Activated naive CD8-positive, alpha-beta T cell treated with anti-CD3 and anti-CD28 coated beads, Interleukin-2, amount 10 ng/mL, durations not matched to agents 7 days and 5 days (primary cell): ENCODE measurements around the gene FUCA1. TPM values are rescaled to one million over a fixed set of nuclear protein-coding genes. Genes with fewer than 3 reads are reported as not detected.
A peak's percentile ranks its signal among the peaks of the same experiment; 100 is the strongest.

Experiments
- ATAC-seq: fragments of 150-1000 bp; cut with Tn5 transposase; one replicate; pipeline ENCODE4 v1.10.0; 2021; ENCODE audit warnings: low read depth, moderate library complexity
- POLR2A ChIA-PET: fragments of 350-600 bp; sonication (Branson Sonifier 250); formaldehyde crosslinking; loops from one replicate; lab custom pipeline; 2021; ENCODE audit warnings: antibody characterized with exemption; lab: Charles Lee
- DNase-seq: peaks from one replicate; pipeline ENCODE4 v3.0.0; 2021
- H3K27ac Mint-ChIP-seq: one replicate; pipeline ENCODE4 v1.8.0; 2022; ENCODE audit warnings: mild to moderate bottlenecking, mixed read lengths
- H3K27me3 Mint-ChIP-seq: one replicate; pipeline ENCODE4 v1.8.0; 2022; ENCODE audit warnings: mild to moderate bottlenecking, moderate library complexity, mixed read lengths
- H3K36me3 Mint-ChIP-seq: one replicate; pipeline ENCODE4 v1.8.0; 2021; ENCODE audit warnings: mild to moderate bottlenecking, mixed read lengths
- H3K4me1 Mint-ChIP-seq: one replicate; pipeline ENCODE4 v1.8.0; 2021; ENCODE audit warnings: mixed read lengths
- H3K4me3 Mint-ChIP-seq: one replicate; pipeline ENCODE4 v1.8.0; 2022; ENCODE audit warnings: mild to moderate bottlenecking, moderate library complexity, mixed read lengths
- H3K9me3 Mint-ChIP-seq: one replicate; pipeline ENCODE4 v1.8.0; 2021; ENCODE audit warnings: mixed read lengths
- total RNA-seq, 2 experiments: library from RNA; stranded (reverse); gene quantifications; one replicate each; pipeline ENCODE4 v1.2.3, GENCODE V29; 2021

FUCA1 gene
- total RNA-seq, 2 experiments from 2014 or later: 17.2 to 19.6 TPM

GRCh38 chr1:23824711-23825075 is 43.4 kb downstream of the FUCA1 start:
- POLR2A ChIA-PET: interaction anchor here (0.9 to 2.4 kb wide), 12 partner anchors 9 to 226 kb away, joined by 3 to 13 read pairs (median 5); partner anchors contain the start of genes GALE, PITHD1, PNRC2 and SRSF10
- Mint-ChIP-seq H3K36me3 (peaks cover 5% of the 10 kb centered on the region), H3K9me3 (no peaks in the 10 kb centered on the region), H3K4me3 (peak overlapping the region; percentile 88), H3K4me1 (peaks cover 14% of the 10 kb centered on the region), H3K27me3 (no peaks in the 10 kb centered on the region), H3K27ac (peak overlapping the region; percentile 85)
- no peak for DNase-seq
- ATAC-seq: no peak

DNA sequence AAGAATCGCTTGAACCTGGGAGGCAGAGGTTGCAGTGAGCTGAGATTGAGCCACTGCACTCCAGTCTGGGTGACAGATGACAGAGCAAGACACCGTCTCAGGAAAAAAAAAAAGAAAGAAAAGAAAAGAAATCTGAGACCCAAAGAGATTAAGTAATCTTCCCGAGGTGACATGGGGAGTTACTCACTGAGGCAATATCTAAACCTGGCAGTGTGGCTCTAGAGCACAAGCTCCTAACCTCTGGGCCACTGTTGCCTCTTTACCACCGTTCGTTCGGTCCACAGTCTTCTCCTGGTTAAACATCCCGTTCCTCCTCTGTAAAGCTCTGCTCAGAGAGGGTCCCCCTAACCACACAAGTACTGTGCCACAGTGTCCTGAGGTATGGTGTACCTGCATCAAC is 44.3 kb downstream of the FUCA1 start:
- no peak for ATAC-seq
- peaks cover 14% of the 10 kb centered on the region for H3K4me1 Mint-ChIP-seq
- no peak overlapping the region for H3K27ac Mint-ChIP-seq
- H3K4me3 Mint-ChIP-seq: peak overlapping the region; percentile 88
- H3K36me3 Mint-ChIP-seq: peaks cover 5% of the 10 kb centered on the region
- POLR2A ChIA-PET: interaction anchor here (0.6 to 2.4 kb wide), 6 partner anchors 23 to 1214 kb away, joined by 3 to 12 read pairs (median 3); partner anchors contain the start of gene GALE
- DNase-seq: no peak
- no peaks in the 10 kb centered on the region for H3K27me3 Mint-ChIP-seq
- H3K9me3 Mint-ChIP-seq: no peaks in the 10 kb centered on the region

DNA sequence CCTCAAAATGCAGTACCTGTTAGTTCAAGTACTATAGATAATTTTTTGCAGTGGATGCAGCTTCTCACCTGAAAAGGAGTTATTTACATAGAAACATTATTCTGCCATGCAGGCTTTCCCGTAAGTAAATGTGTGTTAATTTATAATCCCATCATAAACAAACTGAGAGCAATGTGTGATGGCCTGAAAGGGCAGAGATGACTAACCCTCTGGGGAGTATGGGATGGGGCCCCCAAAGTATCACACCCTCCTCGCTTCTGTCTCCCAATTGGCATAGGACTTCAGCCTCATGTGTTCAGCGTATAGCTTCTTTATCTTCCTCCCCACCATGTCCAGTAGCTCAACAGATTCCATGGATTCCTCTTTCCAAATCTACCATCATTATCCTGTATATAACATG is 50.5 kb downstream of the FUCA1 start:
- Mint-ChIP-seq H3K27ac (no peak overlapping the region), H3K4me3 (no peak overlapping the region), H3K9me3 (no peaks in the 10 kb centered on the region), H3K36me3 (peaks cover 4% of the 10 kb centered on the region), H3K27me3 (no peaks in the 10 kb centered on the region), H3K4me1 (peaks cover 3% of the 10 kb centered on the region)
- ATAC-seq: no peak
- DNase-seq: no peak
- POLR2A ChIA-PET: interaction anchor here (0.6 kb wide), 1 partner anchor 16 kb away, joined by 4 read pairs; no protein-coding TSS in a partner anchor

DNA sequence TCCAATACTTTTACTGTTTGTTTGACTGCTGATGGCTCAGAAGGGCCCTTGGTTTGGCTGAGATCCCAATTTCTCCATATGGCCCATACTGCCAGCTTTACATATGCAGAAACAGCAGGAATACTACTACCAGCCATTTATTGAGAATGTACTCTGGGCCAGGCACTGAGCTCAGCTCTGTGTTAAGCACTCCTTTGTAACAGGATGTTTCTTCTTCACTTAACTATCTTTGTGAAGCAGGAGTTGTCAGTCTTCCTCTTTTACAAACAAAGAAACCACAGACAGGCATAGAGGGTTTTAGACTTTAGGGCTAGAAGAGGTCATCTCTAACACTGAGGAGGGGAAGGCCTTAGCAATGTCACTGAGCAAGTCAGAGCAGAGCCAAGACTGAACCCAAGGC is 51.2 kb downstream of the FUCA1 start:
- H3K4me1 Mint-ChIP-seq: peaks cover 2% of the 10 kb centered on the region
- no peak overlapping the region for H3K4me3 Mint-ChIP-seq
- no peak for DNase-seq
- POLR2A ChIA-PET: interaction anchor here (1.0 to 2.5 kb wide), 2 partner anchors 8 to 17 kb away, joined by 4 to 11 read pairs; partner anchors contain the start of gene HMGCL
- H3K27me3 Mint-ChIP-seq: no peaks in the 10 kb centered on the region
- H3K27ac Mint-ChIP-seq: no peak overlapping the region
- peaks cover 4% of the 10 kb centered on the region for H3K36me3 Mint-ChIP-seq
- H3K9me3 Mint-ChIP-seq: no peaks in the 10 kb centered on the region
- ATAC-seq: no peak

GRCh38 chr1:23816361-23816760 is 51.7 kb downstream of the FUCA1 start:
- POLR2A ChIA-PET: interaction anchor here (1.0 to 2.5 kb wide), 2 partner anchors 9 to 17 kb away, joined by 4 to 11 read pairs; partner anchors contain the start of gene HMGCL
- no peak for DNase-seq
- no peak for ATAC-seq
- H3K9me3 Mint-ChIP-seq: no peaks in the 10 kb centered on the region
- H3K27ac Mint-ChIP-seq: no peak overlapping the region
- peaks cover 4% of the 10 kb centered on the region for H3K36me3 Mint-ChIP-seq
- H3K4me3 Mint-ChIP-seq: no peak overlapping the region
- no peaks in the 10 kb centered on the region for H3K4me1 Mint-ChIP-seq
- H3K27me3 Mint-ChIP-seq: no peaks in the 10 kb centered on the region

DNA sequence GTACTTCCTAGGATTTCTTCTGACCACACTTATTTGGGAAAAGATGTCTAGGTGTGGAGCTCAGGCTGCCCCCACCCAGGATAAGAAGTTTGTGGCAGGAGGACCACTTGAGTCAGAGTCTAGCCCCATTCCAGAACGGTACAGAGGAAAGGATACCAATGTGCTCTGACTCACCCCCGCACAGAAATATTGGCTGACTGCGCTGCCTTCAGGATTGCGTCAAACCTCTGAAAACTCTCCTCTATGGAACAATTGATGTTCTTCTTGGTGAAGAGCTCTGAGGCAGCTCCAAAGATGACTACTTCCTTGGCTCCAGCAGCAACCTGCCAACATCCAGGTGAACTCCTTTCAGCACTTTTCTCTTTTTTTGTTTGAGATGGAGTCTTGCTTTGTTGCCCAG is 54.1 kb downstream of the FUCA1 start:
- POLR2A ChIA-PET: no interaction called here
- no peaks in the 10 kb centered on the region for H3K27me3 Mint-ChIP-seq
- H3K27ac Mint-ChIP-seq: no peak overlapping the region
- ATAC-seq (no peak), DNase-seq (no peak)
- no peak overlapping the region for H3K4me3 Mint-ChIP-seq
- H3K36me3 Mint-ChIP-seq: peaks cover 3% of the 10 kb centered on the region
- no peaks in the 10 kb centered on the region for H3K9me3 Mint-ChIP-seq
- H3K4me1 Mint-ChIP-seq: peaks cover 10% of the 10 kb centered on the region

GRCh38 chr1:23810818-23811540 is 57.1 kb downstream of the FUCA1 start:
- Mint-ChIP-seq H3K4me3 (no peak overlapping the region), H3K36me3 (peaks cover 6% of the 10 kb centered on the region), H3K27ac (peak overlapping the region; percentile 11), H3K4me1 (peaks cover 17% of the 10 kb centered on the region), H3K27me3 (no peaks in the 10 kb centered on the region), H3K9me3 (no peaks in the 10 kb centered on the region)
- DNase-seq: peak; percentile 44
- ATAC-seq: peak; percentile 46
- POLR2A ChIA-PET: interaction anchor here (1.0 to 4.7 kb wide), 4 partner anchors 10 to 148 kb away, joined by 4 to 18 read pairs (median 9); partner anchors contain the start of genes GALE, HMGCL and PNRC2

- H3K4me3 Mint-ChIP-seq: no peak overlapping the region
- DNase-seq (peak; percentile 84), ATAC-seq (peak; percentile 88)
- POLR2A ChIA-PET: interaction anchor here (0.7 to 4.7 kb wide), 4 partner anchors 9 to 107 kb away, joined by 3 to 18 read pairs (median 9); partner anchors contain the start of genes GALE and HMGCL
- no peaks in the 10 kb centered on the region for H3K27me3 Mint-ChIP-seq
- no peaks in the 10 kb centered on the region for H3K9me3 Mint-ChIP-seq
- H3K4me1 Mint-ChIP-seq: peaks cover 17% of the 10 kb centered on the region
- no peak overlapping the region for H3K27ac Mint-ChIP-seq
- peaks cover 6% of the 10 kb centered on the region for H3K36me3 Mint-ChIP-seq
These were observed 58.3 kb downstream of the FUCA1 start for GRCh38 chr1:23809751-23810171.

DNA sequence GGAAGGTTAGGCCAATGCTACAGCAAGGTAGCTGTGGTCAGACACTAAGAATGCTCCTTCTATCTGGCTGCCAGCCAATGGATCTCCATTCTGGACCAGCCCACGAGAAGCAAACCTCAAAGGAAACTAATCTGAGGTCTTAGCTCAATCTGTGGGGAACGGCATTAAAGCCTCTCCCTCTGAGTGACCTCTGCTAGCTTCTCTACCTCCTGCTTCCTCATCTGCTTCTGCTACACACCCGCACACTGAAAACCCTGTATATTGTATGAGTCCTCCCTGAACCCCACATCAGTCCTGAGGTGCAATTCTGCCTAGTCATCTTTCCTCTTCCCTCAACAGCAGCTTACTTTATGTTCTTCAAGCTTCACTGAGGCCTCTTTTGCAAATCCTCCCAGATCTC is 60.6 kb downstream of the FUCA1 start:
- Mint-ChIP-seq H3K9me3 (no peaks in the 10 kb centered on the region), H3K27me3 (no peaks in the 10 kb centered on the region), H3K36me3 (peaks cover 6% of the 10 kb centered on the region), H3K4me1 (peaks cover 17% of the 10 kb centered on the region), H3K27ac (peak overlapping the region; percentile 4), H3K4me3 (no peak overlapping the region)
- DNase-seq (no peak), ATAC-seq (no peak)
- POLR2A ChIA-PET: interaction anchor here (0.8 to 4.7 kb wide), 5 partner anchors 8 to 694 kb away, joined by 3 to 18 read pairs (median 4); partner anchors contain the start of genes HMGCL and PITHD1

DNA sequence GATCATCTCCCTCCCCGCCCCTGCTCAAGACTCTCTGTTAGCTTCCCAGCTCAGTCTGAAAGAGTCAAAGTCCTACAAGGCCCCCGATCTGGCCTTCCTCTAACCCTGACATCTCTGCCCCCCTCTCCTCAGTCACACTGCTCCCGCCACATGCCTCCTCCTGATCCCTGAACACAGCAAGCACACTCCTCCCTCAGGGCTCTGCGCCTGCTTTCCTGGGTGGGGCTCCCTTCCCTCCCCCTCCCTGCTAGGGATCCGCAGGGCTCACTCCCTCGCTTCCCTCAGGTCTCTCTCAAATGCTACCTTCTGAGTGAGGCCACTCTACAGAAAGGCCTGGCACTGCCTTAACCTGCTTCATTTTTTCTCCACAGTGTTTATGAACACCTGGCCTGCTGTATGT is 61.8 kb downstream of the FUCA1 start:
- Mint-ChIP-seq H3K4me1 (peaks cover 20% of the 10 kb centered on the region), H3K9me3 (no peaks in the 10 kb centered on the region), H3K27ac (no peak overlapping the region), H3K4me3 (no peak overlapping the region), H3K36me3 (peaks cover 6% of the 10 kb centered on the region), H3K27me3 (no peaks in the 10 kb centered on the region)
- POLR2A ChIA-PET: interaction anchor here (1.1 kb wide), 1 partner anchor 28 kb away, joined by 4 read pairs; the partner anchor contains the start of gene PITHD1
- ATAC-seq: no peak
- no peak for DNase-seq

- POLR2A ChIA-PET: interaction anchor here (0.6 kb wide), 1 partner anchor 38 kb away, joined by 3 read pairs; no protein-coding TSS in a partner anchor
- ATAC-seq (no peak), DNase-seq (no peak)
- Mint-ChIP-seq H3K9me3 (no peaks in the 10 kb centered on the region), H3K27me3 (no peaks in the 10 kb centered on the region), H3K36me3 (peaks cover 3% of the 10 kb centered on the region), H3K4me3 (peak overlapping the region; percentile 1), H3K27ac (peak overlapping the region; percentile 3), H3K4me1 (peaks cover 19% of the 10 kb centered on the region)
These were observed 63.1 kb downstream of the FUCA1 start for GRCh38 chr1:23805025-23805424.

DNA sequence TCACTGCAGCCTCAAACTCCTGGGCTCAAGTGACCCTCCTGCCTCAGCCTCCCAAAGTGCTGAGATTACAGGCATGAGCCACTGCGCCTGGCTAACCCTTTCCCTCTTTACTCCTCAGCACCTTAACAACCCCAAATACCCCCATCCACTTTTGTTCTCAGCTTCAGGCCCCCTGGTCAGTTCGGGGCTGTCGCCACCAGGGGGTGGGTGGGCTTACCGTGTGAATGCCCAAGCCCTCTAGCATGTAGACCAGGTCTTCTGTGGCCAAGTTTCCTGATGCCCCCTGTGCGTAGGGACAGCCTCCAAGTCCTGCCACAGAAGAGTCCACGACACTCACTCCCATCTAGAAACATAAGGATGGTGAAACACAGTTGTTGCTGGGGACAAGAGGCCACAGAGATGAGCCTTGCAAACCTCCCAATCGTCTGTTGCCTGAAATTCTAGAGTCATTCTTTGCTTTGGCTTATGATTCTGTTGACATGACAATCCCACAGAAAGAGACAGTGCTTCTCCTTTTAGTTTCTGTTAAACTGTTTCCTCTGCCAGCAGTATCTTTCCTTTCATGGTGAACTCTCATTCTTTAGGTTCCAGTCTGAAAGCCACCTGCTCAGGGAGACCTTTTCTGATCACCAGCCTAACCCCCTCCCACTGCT is 63.8 kb downstream of the FUCA1 start:
- H3K4me3 Mint-ChIP-seq: no peak overlapping the region
- DNase-seq: no peak
- no peaks in the 10 kb centered on the region for H3K9me3 Mint-ChIP-seq
- POLR2A ChIA-PET: no interaction called here
- H3K27me3 Mint-ChIP-seq: no peaks in the 10 kb centered on the region
- peaks cover 16% of the 10 kb centered on the region for H3K4me1 Mint-ChIP-seq
- no peak overlapping the region for H3K27ac Mint-ChIP-seq
- ATAC-seq: no peak
- peaks cover 3% of the 10 kb centered on the region for H3K36me3 Mint-ChIP-seq

DNA sequence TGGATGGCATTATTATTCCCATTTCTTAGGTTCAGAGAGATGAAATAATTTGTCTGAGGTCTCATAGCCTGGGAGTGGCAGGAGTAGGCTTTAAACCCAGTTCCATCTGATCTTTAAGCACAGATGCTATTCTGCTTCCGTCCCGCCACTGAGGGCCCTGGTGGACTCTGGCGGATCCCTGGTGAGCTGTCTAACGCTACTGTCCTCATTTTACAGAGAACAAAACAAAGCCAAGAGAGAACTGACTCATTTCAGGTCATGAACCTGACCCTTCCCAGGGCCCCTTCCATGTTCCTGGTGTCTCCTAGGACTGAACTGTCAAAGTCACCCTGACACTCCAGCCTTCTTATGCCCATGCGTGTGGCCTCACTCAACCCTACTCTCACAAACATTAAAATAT is 64.4 kb downstream of the FUCA1 start:
- peaks cover 22% of the 10 kb centered on the region for H3K4me1 Mint-ChIP-seq
- DNase-seq: no peak
- H3K36me3 Mint-ChIP-seq: peaks cover 3% of the 10 kb centered on the region
- H3K9me3 Mint-ChIP-seq: no peaks in the 10 kb centered on the region
- POLR2A ChIA-PET: interaction anchor here (0.8 kb wide), 1 partner anchor 155 kb away, joined by 3 read pairs; no protein-coding TSS in a partner anchor
- H3K27ac Mint-ChIP-seq: no peak overlapping the region
- H3K4me3 Mint-ChIP-seq: no peak overlapping the region
- H3K27me3 Mint-ChIP-seq: no peaks in the 10 kb centered on the region
- no peak for ATAC-seq
